ENCODE data around the gene AKAP5.
A peak's percentile ranks its signal among the peaks of the same experiment; 100 is the strongest.

The AKAP5 gene

GRCh38 chr14:64465191-64465822, at the start of gene AKAP5:
AKAP5 (plus strand) TSS chr14:64465499; CDS start chr14:64468395, 2,896 bp downstream.
- Histone ChIP-seq H3K27me3 (ENCODE audit: control insufficient read depth, insufficient read depth, low read length) (peaks cover 7% of the 10 kb centered on the region), H3K9ac (ENCODE audit: low read depth, low read length) (no peak within 1 kb of the TSS), H3K4me1 (ENCODE audit: control insufficient read depth, insufficient read depth, low read length) (peaks cover 4% of the 10 kb centered on the region), H3K9me3 (ENCODE audit: control insufficient read depth, insufficient read depth, low read length) (no peaks in the 10 kb centered on the region), H3K4me3 (ENCODE audit: low read depth, low read length) (peak within 1 kb of the TSS; percentile 66), H3K36me3 (ENCODE audit: control insufficient read depth, insufficient read depth, low read length) (no peaks in the 10 kb centered on the region)

- Histone ChIP-seq H3K27me3 (ENCODE audit: control insufficient read depth, insufficient read depth, low read length) (no peaks in the 10 kb centered on the region), H3K4me3 (ENCODE audit: low read depth, low read length) (no peak overlapping the region), H3K9ac (ENCODE audit: low read depth, low read length) (no peak overlapping the region), H3K9me3 (ENCODE audit: control insufficient read depth, insufficient read depth, low read length) (no peaks in the 10 kb centered on the region), H3K4me1 (ENCODE audit: control insufficient read depth, insufficient read depth, low read length) (no peaks in the 10 kb centered on the region), H3K36me3 (ENCODE audit: control insufficient read depth, insufficient read depth, low read length) (peaks cover 52% of the 10 kb centered on the region)
These were observed 48.9 kb upstream of the AKAP5 start for GRCh38 chr14:64416348-64416932.

- H3K36me3 ChIP-seq (ENCODE audit: control insufficient read depth, insufficient read depth, low read length), result peaks cover 54% of the 10 kb centered on the region
- no peaks in the 10 kb centered on the region for H3K4me1 ChIP-seq (ENCODE audit: control insufficient read depth, insufficient read depth, low read length)
- H3K9me3 ChIP-seq (ENCODE audit: control insufficient read depth, insufficient read depth, low read length), result no peaks in the 10 kb centered on the region
- no peak overlapping the region for H3K9ac ChIP-seq (ENCODE audit: low read depth, low read length)
- no peak overlapping the region for H3K4me3 ChIP-seq (ENCODE audit: low read depth, low read length)
- no peaks in the 10 kb centered on the region for H3K27me3 ChIP-seq (ENCODE audit: control insufficient read depth, insufficient read depth, low read length)
These were observed 48.1 kb upstream of the AKAP5 start for GRCh38 chr14:64417055-64417770.

GRCh38 chr14:64417771-64418125, 47.6 kb upstream of the AKAP5 start:
- Histone ChIP-seq H3K9ac (ENCODE audit: low read depth, low read length) (no peak overlapping the region), H3K4me1 (ENCODE audit: control insufficient read depth, insufficient read depth, low read length) (no peaks in the 10 kb centered on the region), H3K9me3 (ENCODE audit: control insufficient read depth, insufficient read depth, low read length) (no peaks in the 10 kb centered on the region), H3K36me3 (ENCODE audit: control insufficient read depth, insufficient read depth, low read length) (peaks cover 56% of the 10 kb centered on the region), H3K27me3 (ENCODE audit: control insufficient read depth, insufficient read depth, low read length) (no peaks in the 10 kb centered on the region), H3K4me3 (ENCODE audit: low read depth, low read length) (no peak overlapping the region)

GRCh38 chr14:64419003-64419402, 46.3 kb upstream of the AKAP5 start:
- Histone ChIP-seq H3K9me3 (ENCODE audit: control insufficient read depth, insufficient read depth, low read length) (no peaks in the 10 kb centered on the region), H3K36me3 (ENCODE audit: control insufficient read depth, insufficient read depth, low read length) (peaks cover 55% of the 10 kb centered on the region), H3K27me3 (ENCODE audit: control insufficient read depth, insufficient read depth, low read length) (no peaks in the 10 kb centered on the region), H3K4me1 (ENCODE audit: control insufficient read depth, insufficient read depth, low read length) (no peaks in the 10 kb centered on the region), H3K4me3 (ENCODE audit: low read depth, low read length) (no peak overlapping the region), H3K9ac (ENCODE audit: low read depth, low read length) (no peak overlapping the region)

- H3K4me3 ChIP-seq (ENCODE audit: low read depth, low read length), result no peak overlapping the region
These were observed 44.1 kb upstream of the AKAP5 start for GRCh38 chr14:64421166-64421565.

GRCh38 chr14:64422005-64422404, 43.3 kb upstream of the AKAP5 start:
- H3K27me3 ChIP-seq (ENCODE audit: control insufficient read depth, insufficient read depth, low read length), result no peaks in the 10 kb centered on the region
- H3K4me1 ChIP-seq (ENCODE audit: control insufficient read depth, insufficient read depth, low read length), result no peaks in the 10 kb centered on the region
- peaks cover 37% of the 10 kb centered on the region for H3K36me3 ChIP-seq (ENCODE audit: control insufficient read depth, insufficient read depth, low read length)
- no peak overlapping the region for H3K9ac ChIP-seq (ENCODE audit: low read depth, low read length)
- no peak overlapping the region for H3K4me3 ChIP-seq (ENCODE audit: low read depth, low read length)
- no peaks in the 10 kb centered on the region for H3K9me3 ChIP-seq (ENCODE audit: control insufficient read depth, insufficient read depth, low read length)

More at GRCh38 chr14:64421166-64421565, 44.1 kb upstream of the AKAP5 start:
- no peaks in the 10 kb centered on the region for H3K4me1 ChIP-seq (ENCODE audit: control insufficient read depth, insufficient read depth, low read length)
- no peak overlapping the region for H3K9ac ChIP-seq (ENCODE audit: low read depth, low read length)
- no peaks in the 10 kb centered on the region for H3K9me3 ChIP-seq (ENCODE audit: control insufficient read depth, insufficient read depth, low read length)
- H3K27me3 ChIP-seq (ENCODE audit: control insufficient read depth, insufficient read depth, low read length), result no peaks in the 10 kb centered on the region
- peaks cover 41% of the 10 kb centered on the region for H3K36me3 ChIP-seq (ENCODE audit: control insufficient read depth, insufficient read depth, low read length)

- Histone ChIP-seq H3K4me3 (ENCODE audit: low read depth, low read length) (no peak overlapping the region), H3K27me3 (ENCODE audit: control insufficient read depth, insufficient read depth, low read length) (no peaks in the 10 kb centered on the region), H3K9ac (ENCODE audit: low read depth, low read length) (no peak overlapping the region), H3K9me3 (ENCODE audit: control insufficient read depth, insufficient read depth, low read length) (no peaks in the 10 kb centered on the region), H3K36me3 (ENCODE audit: control insufficient read depth, insufficient read depth, low read length) (peaks cover 43% of the 10 kb centered on the region), H3K4me1 (ENCODE audit: control insufficient read depth, insufficient read depth, low read length) (no peaks in the 10 kb centered on the region)
These were observed 42.5 kb upstream of the AKAP5 start for GRCh38 chr14:64422756-64423155.

GRCh38 chr14:64423987-64424386, 41.3 kb upstream of the AKAP5 start:
- Histone ChIP-seq H3K27me3 (ENCODE audit: control insufficient read depth, insufficient read depth, low read length) (no peaks in the 10 kb centered on the region), H3K9me3 (ENCODE audit: control insufficient read depth, insufficient read depth, low read length) (no peaks in the 10 kb centered on the region), H3K36me3 (ENCODE audit: control insufficient read depth, insufficient read depth, low read length) (peaks cover 44% of the 10 kb centered on the region), H3K9ac (ENCODE audit: low read depth, low read length) (no peak overlapping the region), H3K4me1 (ENCODE audit: control insufficient read depth, insufficient read depth, low read length) (no peaks in the 10 kb centered on the region), H3K4me3 (ENCODE audit: low read depth, low read length) (no peak overlapping the region)

GRCh38 chr14:64434528-64434927, 30.8 kb upstream of the AKAP5 start:
- no peaks in the 10 kb centered on the region for H3K9me3 ChIP-seq (ENCODE audit: control insufficient read depth, insufficient read depth, low read length)
- H3K4me3 ChIP-seq (ENCODE audit: low read depth, low read length), result no peak overlapping the region
- H3K27me3 ChIP-seq (ENCODE audit: control insufficient read depth, insufficient read depth, low read length), result no peaks in the 10 kb centered on the region
- H3K9ac ChIP-seq (ENCODE audit: low read depth, low read length), result no peak overlapping the region
- peaks cover 52% of the 10 kb centered on the region for H3K36me3 ChIP-seq (ENCODE audit: control insufficient read depth, insufficient read depth, low read length)
- H3K4me1 ChIP-seq (ENCODE audit: control insufficient read depth, insufficient read depth, low read length), result no peaks in the 10 kb centered on the region

GRCh38 chr14:64438181-64438841, 27.0 kb upstream of the AKAP5 start:
- Histone ChIP-seq H3K9ac (ENCODE audit: low read depth, low read length) (no peak overlapping the region), H3K4me3 (ENCODE audit: low read depth, low read length) (no peak overlapping the region), H3K9me3 (ENCODE audit: control insufficient read depth, insufficient read depth, low read length) (no peaks in the 10 kb centered on the region), H3K4me1 (ENCODE audit: control insufficient read depth, insufficient read depth, low read length) (no peaks in the 10 kb centered on the region), H3K27me3 (ENCODE audit: control insufficient read depth, insufficient read depth, low read length) (no peaks in the 10 kb centered on the region), H3K36me3 (ENCODE audit: control insufficient read depth, insufficient read depth, low read length) (peaks cover 63% of the 10 kb centered on the region)

Data from iPS-15b (cell line).